GM19043 (cell line): ENCODE results near the gene KIFC1.

Experiments used
- ATAC-seq: cut with Tn5 transposase; IDR thresholded peaks from one replicate; pipeline ENCODE4 v1.9.1; 2021; ENCODE audit warnings: low read depth; ENCODE audit not compliant: unreplicated experiment

Gene KIFC1

DNA sequence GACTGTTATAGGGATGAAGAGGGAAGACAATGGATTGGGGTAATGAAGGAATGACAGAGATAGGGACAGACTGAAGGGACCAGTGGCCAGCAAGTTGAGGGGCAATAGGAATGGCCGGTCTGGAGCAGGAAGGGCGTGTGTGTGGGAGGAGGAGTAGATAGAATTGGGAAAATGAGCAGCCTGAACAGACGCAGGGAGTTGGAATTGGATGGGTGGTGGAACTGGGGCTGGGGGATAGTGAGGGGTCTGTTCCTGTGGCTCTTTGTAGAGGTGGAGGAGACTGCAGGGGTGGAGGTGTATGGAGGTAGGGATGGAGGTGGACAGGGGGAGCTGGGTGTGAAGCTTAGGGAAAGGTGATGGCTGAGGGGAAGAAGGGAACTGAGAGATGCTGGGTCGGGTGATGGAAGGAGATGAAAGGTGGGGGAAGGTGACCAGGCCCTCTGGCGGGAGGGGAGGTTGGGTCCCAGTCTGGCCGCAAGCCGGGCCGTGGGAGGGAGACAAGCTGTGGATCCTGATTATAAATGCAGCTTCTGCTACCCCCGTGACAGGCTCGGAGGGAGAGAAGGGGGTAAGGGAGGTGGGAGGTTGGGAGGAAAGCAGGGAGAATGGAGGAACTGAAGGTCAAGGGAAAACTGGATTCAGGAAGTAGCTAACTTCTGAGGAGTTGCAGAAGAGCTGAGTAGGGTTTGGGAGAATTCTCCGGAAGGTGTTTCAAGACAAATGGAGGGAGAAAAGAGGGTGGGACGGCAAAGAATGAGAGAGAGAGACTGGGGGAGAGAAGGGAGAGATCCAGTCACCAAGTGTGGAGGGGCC lies 33.4 kb downstream of the KIFC1 start:
- ATAC-seq, result no peak

DNA sequence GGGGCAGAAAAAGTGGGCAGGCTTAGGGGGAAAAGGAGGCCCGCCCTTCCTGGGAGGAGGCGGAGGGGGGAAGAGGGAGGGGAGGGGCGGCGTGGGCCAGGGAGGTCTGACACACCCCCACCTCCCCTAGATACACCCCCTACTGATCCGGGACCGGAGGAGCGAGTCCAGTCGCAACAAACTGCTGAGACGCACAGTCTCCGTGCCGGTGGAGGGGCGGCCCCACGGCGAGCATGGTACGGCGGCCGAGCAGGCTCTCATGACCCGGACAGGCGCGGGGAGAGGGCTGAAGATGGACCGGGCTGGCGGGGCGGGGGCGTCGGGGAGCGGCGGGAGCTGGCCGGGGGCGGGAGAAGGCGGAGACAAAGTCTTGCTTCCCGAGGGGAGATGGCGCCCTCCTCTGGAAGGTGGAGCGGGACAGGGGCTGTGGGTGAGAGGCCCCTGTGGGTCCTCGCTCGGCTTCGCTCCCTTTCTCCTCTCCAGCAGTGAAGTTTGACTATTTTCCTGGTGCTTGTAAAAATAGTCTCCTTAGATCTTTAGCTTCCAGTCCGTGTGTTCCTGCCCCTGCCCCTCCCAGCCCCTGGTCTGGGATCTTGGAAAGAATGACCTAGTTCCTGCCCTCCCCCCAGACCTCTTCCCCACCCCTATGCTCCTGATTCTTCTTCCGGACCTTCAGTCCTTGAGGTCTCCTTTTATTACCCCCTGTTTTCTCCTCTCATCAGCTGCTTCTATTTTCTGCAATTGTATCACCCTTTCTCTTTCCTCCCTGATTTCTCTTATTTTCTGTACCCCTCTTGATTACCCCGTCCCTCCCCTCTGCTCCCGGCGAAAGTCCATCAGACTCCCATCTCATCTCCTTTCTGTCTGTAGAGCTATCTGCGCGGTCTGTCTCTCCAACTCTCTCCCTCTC lies 34.3 kb downstream of the KIFC1 start:
- no peak for ATAC-seq

DNA sequence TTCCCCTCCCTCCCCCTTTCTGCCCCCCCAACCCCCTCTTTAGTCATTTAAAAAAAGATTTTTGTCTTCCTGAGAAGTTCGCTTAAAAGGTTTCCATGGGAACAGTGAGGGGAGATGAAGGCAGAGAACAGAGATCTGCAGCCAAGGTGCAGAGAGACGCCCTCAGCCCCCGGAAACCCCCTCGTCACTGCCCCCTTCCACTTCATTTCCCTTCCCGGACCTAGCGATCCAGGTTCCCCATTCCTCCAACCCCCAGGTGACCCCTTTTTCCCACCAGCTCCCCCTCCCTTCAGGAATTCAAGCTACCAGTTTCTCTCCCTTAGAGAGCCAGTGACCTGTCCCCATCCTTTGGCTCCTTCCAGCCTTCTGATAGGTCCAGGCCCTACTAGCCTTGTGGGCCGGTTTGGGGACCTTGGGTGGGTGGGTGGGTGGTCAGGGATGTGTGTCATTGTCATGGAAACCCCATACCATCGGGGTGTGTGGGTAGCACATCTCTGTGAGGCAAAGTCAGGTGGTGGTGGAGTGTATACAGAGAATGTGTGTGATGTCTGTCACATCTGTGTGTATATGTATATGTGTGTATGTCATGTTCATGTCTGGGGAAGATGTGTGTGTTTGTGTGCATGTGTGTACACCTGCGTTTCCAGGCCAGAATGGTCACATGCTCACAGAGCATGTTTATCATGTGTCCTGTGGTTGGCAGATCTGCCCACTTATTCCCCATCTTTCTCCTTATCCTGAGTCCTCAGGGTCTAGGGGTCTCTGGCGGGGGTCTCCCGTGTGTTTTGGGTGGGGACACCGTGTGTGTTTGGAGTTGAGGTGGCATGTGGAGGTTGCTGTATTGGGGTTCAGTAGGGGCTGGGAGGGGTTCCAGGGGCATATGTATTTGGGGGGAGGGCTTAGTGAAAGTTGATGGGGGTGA lies 35.2 kb downstream of the KIFC1 start:
- no peak for ATAC-seq

DNA sequence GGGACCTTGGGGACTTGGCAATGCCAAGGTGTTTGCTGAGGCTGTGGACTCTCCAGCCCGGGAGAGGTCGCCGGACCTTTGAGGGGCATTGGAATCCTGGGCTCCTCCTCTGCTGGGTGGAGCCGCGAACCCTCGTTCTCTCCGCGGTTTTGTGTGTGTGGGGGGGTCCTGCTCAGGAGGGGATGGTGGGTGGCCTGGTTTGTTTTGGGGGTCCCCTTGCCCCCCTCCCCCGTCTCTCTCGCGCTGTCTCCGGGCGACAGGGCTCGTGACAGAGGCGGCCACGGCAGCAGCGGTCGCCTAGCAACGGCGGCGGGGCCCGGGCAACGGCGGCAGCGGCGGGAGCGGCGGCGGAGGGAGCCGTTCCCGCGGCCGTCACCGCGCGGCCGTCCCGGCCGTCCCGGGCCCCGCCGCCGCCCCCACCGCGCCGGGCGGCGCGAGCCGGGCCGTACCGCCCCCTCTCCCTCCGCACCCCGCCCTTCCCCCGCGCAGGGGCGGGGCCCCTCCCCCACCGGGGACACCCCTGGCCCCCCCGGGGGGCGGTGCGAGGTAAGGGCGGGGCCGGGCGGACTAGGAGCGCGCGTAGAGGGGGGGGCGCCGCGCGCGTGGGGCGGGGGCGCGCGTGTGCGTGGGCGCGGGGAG lies 36.1 kb downstream of the KIFC1 start:
- ATAC-seq, result no peak

DNA sequence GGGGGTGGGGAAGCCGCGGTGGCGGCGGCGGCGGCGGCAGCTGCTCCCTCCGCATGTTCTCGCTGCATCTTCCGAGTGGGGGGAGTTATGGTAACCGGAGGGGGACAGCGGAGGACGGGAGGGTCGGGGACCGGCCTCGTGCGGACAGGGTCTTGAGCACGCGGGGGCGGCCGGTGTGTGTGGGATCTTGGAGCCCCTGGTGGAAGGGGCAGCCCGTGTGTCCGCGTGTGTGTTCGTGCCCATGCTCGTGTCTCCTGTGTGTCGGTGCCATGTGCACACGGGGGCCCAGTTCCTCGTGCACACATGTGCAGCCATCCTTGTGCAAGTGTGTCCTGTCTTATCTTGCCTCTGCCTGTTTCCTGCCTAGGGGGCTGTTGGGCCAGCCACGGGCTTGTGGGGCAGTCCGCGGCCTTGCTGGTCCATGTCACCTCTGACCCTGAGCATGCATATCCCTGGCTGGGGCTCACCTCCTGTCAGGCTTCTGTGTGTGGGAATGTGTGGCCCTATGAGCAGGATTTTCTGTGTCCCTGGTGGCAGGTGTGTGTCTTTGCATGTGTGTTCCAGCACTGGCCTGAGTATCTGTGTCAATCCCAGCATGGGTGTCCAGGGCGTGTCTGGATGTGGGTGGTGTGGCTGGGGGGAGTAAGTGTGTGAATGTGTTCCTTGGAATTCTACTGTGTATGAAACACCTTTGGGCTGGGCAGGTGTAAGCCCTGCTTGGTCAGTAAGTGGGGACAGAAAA lies 36.8 kb downstream of the KIFC1 start:
- no peak for ATAC-seq

DNA sequence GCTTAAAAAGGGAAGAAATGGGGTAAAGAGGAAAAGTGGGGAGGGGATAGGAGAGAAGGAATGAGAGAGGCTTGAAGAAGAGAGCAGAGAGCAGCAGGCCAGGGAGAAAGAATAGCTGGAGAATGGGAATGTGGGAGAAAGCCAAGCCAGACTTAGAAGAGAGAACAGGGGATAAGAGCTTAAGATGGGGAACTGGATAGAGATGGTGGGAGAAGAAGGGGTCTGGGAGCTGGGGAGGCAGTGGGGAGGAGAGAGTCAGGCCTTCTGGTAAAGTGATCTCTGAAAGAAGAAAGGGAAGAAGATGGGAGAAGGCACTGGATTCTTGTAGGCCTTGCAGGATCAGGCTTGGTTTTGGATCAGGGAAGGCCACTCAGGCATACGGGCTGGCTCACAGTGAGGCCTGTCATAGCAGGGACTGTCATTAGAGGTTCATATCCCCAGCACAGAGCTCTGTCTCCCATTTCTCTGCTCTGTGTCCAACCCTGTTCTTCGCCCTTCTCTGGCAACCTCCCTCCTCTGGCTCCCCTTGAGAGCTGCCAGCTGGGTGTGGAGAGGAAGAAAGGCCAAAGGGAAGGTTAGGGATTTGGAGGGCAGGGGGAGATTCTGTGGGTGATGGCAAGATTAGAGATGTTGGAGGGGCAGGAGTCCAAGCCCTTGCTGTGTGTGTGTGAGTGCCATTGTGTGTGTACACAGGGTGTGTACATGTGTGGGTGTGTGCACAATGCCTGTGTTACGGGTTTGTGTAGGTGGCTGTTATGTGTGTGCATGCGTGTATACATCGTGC lies 37.5 kb downstream of the KIFC1 start:
- no peak for ATAC-seq

DNA sequence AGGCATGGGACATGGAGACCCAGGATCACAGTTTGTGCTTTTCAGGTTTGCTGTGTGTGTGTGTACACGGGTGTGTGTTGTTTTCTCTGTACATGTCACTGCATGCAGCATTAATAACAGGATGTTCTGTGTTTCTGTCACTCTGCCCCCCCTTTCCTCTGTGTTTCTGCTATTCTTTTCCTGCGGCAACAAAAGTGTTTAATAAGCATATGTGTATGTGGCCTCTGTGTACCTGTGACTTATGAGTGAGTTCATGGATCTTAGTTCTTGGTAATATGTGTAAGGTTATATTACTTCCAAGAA lies 38.1 kb downstream of the KIFC1 start:
- no peak for ATAC-seq

DNA sequence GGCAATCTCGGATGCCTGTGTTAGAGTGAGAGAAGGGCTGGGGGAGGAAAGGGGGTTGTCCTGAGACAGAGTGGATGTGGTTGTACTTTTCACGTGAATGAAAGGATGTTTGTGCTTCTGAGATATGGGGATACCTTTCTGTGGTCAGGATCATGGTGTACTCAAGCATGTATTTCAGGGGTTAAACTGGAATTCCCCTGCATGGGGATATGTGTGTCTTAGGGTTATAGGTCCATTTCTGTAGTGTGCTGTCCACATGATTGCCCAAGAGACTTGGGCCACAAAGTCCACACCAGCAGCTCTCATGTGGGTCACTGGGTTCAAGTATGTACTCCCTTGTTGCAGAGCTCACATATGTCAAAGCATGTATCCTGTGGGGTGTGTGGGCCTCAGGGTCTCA lies 38.7 kb downstream of the KIFC1 start:
- no peak for ATAC-seq

DNA sequence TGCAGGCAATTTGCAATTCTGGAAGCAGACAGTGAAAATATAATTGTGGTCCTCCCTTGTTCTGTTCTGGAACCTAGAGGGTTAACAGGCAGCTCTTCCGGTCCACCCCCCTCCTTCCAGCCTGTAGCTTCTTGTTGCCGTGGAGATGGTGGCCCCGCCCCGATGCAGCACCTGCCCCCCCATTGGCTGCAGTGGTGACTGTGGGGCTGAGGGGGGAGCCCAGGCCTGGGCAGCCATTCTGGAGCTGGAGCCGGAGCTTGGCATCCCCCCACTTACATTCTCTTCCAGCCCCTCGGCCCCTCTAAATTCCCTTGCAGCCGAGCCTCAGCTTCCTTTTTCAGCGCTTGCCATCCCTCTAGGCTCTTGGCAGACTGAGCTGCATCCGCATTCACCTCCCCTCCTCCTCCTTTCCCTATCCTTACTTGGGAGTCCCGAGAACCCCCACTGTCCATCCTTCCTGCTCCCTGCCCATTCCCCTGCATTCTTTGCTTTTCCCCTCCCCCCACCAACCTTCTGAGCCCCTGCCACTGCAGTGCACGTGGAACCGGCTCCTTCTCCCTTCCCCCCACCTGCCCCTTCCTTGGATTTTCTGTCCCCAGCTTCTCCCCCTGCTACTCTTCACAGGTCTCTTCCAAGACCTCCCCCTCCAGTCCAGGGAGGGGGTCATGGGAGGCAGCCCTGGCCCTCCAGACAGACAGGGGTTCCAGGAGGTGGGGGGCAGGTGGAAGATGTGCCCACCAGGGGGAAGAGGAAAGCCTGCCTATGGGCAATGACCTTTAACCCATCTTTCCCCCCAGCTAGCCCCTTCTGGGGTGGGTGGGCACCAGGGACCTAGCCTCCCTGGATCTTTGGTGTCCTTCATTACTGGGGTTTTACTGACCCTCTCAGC lies 39.6 kb downstream of the KIFC1 start:
- no peak for ATAC-seq

DNA sequence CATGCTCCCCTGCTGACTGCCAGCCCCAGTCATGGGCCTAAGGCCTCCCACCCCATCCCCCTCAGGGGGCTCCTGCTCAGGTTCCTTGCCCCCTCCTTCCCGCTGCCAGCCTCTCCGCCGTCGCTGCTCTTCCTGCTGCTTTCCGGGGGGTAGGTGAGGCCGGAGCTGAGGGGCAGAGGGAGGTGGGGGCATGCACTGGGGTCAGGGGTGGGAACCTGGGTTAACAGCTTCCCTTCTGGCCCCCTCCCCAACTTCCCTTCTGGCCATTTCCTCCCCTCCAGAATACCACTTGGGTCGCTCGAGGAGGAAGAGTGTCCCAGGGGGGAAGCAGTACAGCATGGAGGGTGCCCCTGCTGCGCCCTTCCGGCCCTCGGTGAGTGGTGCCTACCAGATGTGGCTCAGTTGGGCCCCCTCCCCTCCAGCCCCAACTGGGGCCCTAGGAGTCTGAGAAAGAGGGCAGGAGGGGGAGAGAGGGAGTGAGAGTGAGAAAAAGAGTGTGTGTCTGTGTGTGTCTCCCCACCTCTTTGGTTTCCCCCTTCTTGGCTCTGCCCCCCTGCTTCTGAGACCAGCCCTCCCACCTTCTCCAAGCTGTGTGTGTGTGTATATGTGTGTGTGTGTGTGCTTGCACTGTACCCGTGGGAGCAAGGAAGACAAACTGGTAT lies 40.4 kb downstream of the KIFC1 start:
- no peak for ATAC-seq

DNA sequence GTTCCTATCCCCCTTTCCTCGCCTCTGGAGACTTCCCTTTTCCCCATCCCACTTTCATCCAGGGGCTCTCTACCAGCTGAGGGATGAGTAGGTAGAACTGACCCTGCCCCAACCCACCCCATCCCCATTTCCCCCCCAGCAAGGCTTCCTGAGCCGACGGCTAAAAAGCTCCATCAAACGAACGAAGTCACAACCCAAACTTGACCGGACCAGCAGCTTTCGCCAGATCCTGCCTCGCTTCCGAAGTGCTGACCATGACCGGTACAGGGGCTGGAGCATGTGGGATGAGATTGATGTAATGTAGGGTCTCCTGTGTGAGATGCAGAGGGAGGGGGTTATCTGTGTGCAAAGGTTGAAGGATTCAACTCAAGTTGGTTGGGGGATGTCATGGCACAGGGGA lies 40.9 kb downstream of the KIFC1 start:
- no peak for ATAC-seq

DNA sequence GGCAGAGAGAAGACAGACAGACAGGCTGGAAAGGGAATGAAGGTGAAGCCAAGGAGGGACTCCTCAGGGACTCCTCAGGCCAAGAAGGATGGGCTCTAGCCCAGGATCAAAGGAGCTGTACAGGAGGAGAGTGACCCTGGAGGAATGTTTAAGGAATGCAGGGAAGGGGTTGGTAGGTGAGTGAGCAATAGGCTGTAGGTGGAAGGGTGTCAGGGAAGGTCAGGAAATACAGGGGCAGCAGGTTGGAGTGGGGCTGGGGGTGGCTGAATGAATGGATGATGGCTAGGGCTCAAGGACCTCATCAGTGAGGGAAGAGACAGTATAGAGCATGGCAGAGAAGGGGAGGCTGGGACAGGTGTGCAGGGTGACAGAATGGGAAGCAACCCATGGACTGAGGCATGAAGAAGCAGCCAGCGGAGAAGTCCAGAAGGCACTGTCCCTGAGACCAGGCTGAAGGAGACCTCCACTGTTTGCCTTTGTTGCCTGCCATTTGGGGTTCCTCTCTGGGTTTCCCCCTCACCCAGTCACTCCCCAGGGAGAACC lies 41.4 kb downstream of the KIFC1 start:
- no peak for ATAC-seq

DNA sequence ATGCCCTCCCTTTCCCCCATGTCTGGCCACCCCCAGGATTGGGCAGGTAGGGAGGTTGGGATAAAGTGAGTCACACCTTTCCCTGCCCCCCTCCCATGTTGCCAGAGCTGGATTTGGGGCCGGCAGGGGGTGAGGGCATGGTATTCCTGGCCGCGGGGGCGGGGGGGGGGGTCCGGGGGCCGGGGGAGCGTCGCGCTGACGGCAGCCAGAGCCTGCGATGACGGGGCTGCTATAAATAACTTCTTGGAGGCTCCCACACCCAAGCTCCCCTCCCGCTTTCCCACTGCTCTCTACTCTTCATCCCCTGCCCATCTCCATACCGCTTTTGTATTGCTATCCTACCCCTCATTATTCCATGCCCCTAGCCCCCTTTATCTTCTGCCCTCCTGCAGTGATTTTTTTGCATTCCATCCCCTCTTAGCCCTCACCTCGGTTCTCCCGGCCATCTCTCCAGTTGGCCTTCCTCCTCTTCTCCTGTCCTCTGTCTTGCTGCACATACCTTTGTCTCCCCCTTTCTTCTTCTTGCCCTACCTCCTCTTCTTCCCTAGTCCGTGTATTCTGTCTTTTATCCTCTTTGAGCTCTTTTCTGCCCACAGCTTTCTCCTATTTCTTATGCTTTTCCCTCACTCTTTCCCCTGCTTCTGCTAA lies 42.0 kb downstream of the KIFC1 start:
- no peak for ATAC-seq

DNA sequence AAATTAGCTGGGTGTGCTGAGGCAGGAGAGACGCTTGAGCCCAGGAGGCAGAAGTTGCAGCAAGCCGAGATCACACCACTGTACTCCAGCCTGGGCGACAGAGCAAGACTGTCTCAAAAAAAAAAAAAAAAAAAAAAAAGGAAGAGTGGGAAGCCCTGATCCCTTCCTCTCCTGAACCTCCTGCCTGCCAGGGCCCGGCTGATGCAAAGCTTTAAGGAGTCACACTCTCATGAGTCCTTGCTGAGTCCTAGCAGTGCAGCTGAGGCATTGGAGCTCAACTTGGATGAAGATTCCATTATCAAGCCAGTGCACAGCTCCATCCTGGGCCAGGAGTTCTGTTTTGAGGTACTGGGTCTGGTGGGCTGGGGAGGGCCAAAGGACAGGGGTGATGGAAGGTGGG lies 43.3 kb downstream of the KIFC1 start:
- no peak for ATAC-seq

DNA sequence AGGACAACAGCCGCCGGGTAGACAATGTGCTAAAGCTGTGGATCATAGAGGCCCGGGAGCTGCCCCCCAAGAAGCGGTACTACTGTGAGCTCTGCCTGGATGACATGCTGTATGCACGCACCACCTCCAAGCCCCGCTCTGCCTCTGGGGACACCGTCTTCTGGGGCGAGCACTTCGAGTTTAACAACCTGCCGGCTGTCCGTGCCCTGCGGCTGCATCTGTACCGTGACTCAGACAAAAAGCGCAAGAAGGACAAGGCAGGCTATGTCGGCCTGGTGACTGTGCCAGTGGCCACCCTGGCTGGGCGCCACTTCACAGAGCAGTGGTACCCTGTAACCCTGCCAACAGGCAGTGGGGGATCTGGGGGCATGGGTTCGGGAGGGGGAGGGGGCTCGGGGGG lies 46.0 kb downstream of the KIFC1 start:
- ATAC-seq, result no peak

DNA sequence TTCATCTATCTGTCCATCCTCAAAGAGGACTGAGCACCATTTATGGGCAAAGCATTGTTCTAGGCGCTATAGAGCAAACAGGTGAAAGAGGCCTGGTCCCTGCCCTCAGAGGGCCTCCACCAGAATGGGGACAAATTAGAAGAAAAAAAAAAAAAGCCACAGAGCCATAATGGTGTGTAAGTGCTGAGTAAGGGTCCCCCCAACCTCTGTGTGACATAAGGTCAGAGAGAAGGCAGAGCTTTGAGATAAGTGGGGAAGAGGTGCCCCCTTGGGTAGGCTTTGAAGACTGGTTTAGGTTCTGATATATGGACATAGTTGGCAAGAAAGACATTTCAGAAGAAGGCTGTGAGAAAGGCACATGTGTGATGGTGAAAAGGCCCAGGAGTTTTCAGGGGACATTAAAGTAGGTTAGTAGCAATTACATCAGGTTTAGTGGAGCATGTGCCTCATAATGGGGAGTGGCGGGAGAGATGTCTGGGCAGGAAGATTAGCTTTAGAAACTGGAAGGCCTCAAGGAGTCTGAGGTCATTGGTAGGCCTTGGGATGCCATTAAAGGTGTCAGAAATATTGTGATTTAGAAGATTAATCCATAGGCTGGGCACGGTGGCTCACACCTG lies 47.5 kb downstream of the KIFC1 start:
- ATAC-seq, result no peak
